Body of pancreas (tissue), 4 donors: ENCODE measurements around the gene OR2L13. TPM values are rescaled to one million over a fixed set of nuclear protein-coding genes. Genes with fewer than 3 reads are reported as not detected.
"Not testable (repeated sequence)": the region's sequence is repeated elsewhere in the genome, so short reads cannot be mapped to it uniquely, and the experiment has no call there.

ENCODE experiments used
- ATAC-seq: fragments of 150-250 bp; one replicate; pipeline ENCODE4 v1.9.1; 2016
- DNase-seq, 4 donors: peaks; one replicate each; pipeline ENCODE4 v3.0.0-alpha.2; 2019
- H3K27ac ChIP-seq, 4 donors: fragments of 200-600 bp; sonication (generic); 1 replicate in 3 of 4; 2 replicates in 1 of 4; pipeline versions ENCODE4 v1.5.1 to v1.6.1; 2016 to 2019; ENCODE audit warnings: mild to moderate bottlenecking in 1 of 4, mixed read lengths in 1 of 4, moderate library complexity in 1 of 4
- H3K27me3 ChIP-seq, 2 donors: fragments of 200-600 bp; sonication (generic); one replicate each; pipeline ENCODE4 v1.6.0; 2016; ENCODE audit warnings: mild to moderate bottlenecking in 1 of 2
- H3K36me3 ChIP-seq, 2 donors: fragments of 200-600 bp; sonication (generic); replicated peaks in 1 of 2; 2 replicates each; pipeline ENCODE4 v1.5.1; 2016; ENCODE audit warnings: low read depth in 2 of 2; ENCODE audit not compliant: insufficient read depth in 1 of 2
- H3K4me1 ChIP-seq: fragments of 200-600 bp; sonication (generic); one replicate; pipeline ENCODE4 v1.6.0; 2016
- H3K4me3 ChIP-seq, 2 donors: fragments of 200-600 bp; sonication (generic); 1 replicate in 1 of 2; 2 replicates in 1 of 2; pipeline ENCODE4 v1.5.1; 2016 to 2019
- H3K9me3 ChIP-seq, 3 donors: fragments of 200-600 bp; sonication (generic); 1 replicate in 2 of 3; 2 replicates in 1 of 3; pipeline ENCODE4 v1.5.1; 2016
- CTCF ChIP-seq, 7 experiments: fragments of 450-650 bp in 4 of 7; fragments of 200-600 bp in 3 of 7; sonication (generic) in 3 of 7; IDR thresholded peaks; one replicate each; pipeline ENCODE4 v1.5.1; 2016 to 2019; ENCODE audit warnings: antibody characterized with exemption in 7 of 7
- POLR2A ChIP-seq, 3 donors: fragments of 450-650 bp; IDR thresholded peaks; one replicate each; pipeline ENCODE4 v1.6.1; 2016; ENCODE audit warnings: antibody characterized with exemption in 3 of 3, mild to moderate bottlenecking in 2 of 3
- WGBS, 2 donors: methylation state at CpG; one replicate each; pipeline ENCODE4 v1.1.5; 2017; 5-methylcytosine and 5-hydroxymethylcytosine counted together
- intact Hi-C: fragments of 100-400 bp; cut with DNase I; formaldehyde crosslinking; loops from one replicate; pipeline ENCODE4 v1.15.1; 2023
- total RNA-seq, 2 donors: library from RNA; depleted of rRNA; stranded (reverse); fragments of >200 nt; gene quantifications; one replicate each; pipeline ENCODE4 v1.1.0, GENCODE V29; 2016

Gene OR2L13
- total RNA-seq, 2 donors from 2014 or later, result not detected

- DNase-seq, result no peak
- TF ChIP-seq POLR2A (IDR thresholded peaks at IDR 0.05) (no peak), CTCF (IDR thresholded peaks at IDR 0.05) (no peak)
- H3K27ac ChIP-seq, result no peak overlapping the region
- no peaks in the 10 kb centered on the region for H3K4me1 ChIP-seq
- H3K9me3 ChIP-seq, result no peaks in the 10 kb centered on the region
- intact Hi-C loops, result no loop called here
- H3K4me3 ChIP-seq, result no peak overlapping the region
- 44 to 62% methylated on average over 2 of the region's 2 CpGs for WGBS, 2 donors
- H3K27me3 ChIP-seq, result no peaks in the 10 kb centered on the region
- H3K36me3 ChIP-seq, result no peaks in the 10 kb centered on the region
- no peak for ATAC-seq
Measured at GRCh38 chr1:248055261-248055660, 39.7 kb upstream of the OR2L13 start.

- WGBS, 2 donors, result 52 to 57% methylated on average over 2 of the region's 2 CpGs
- Histone ChIP-seq H3K4me3 (no peak overlapping the region), H3K36me3 (no peaks in the 10 kb centered on the region), H3K9me3 (no peaks in the 10 kb centered on the region), H3K27ac (no peak overlapping the region), H3K4me1 (no peaks in the 10 kb centered on the region), H3K27me3 (no peaks in the 10 kb centered on the region)
- intact Hi-C loops, result no loop called here
- TF ChIP-seq CTCF (IDR thresholded peaks at IDR 0.05), result no peak
- ATAC-seq (no peak), DNase-seq (no peak)
Measured at GRCh38 chr1:248065071-248065470, 29.9 kb upstream of the OR2L13 start.

- Histone ChIP-seq H3K27ac (no peak overlapping the region), H3K4me3 (no peak overlapping the region), H3K27me3 (no peaks in the 10 kb centered on the region), H3K36me3 (no peaks in the 10 kb centered on the region), H3K4me1 (no peaks in the 10 kb centered on the region), H3K9me3 (no peaks in the 10 kb centered on the region)
- 87 to 96% methylated on average over 3 of the region's 3 CpGs for WGBS, 2 donors
- TF ChIP-seq POLR2A (IDR thresholded peaks at IDR 0.05), result no peak
- TF ChIP-seq CTCF (IDR thresholded peaks at IDR 0.05), result no peak
- intact Hi-C loops, result no loop called here
- DNase-seq (no peak), ATAC-seq (no peak)
Measured at GRCh38 chr1:248065604-248066003, 29.4 kb upstream of the OR2L13 start.

GRCh38 chr1:248083864-248084263, 11.1 kb upstream of the OR2L13 start:
- H3K9me3 ChIP-seq, intact Hi-C loops, H3K36me3 ChIP-seq, H3K27me3 ChIP-seq, H3K27ac ChIP-seq, DNase-seq, H3K4me1 ChIP-seq, ATAC-seq, H3K4me3 ChIP-seq: not testable (repeated sequence)
- WGBS, 2 donors, result 55 to 59% methylated on average over 4 to 7 of the region's 17 CpGs

GRCh38 chr1:248098529-248098928, 3.5 kb downstream of the OR2L13 start:
- WGBS, 2 donors, result 48 to 53% methylated on average over 1 of the region's 1 CpG
- intact Hi-C loops, result no loop called here
- H3K27me3 ChIP-seq, result no peaks in the 10 kb centered on the region
- H3K4me3 ChIP-seq, result no peak overlapping the region
- no peak for TF ChIP-seq CTCF (IDR thresholded peaks at IDR 0.05)
- TF ChIP-seq POLR2A (IDR thresholded peaks at IDR 0.05), result no peak
- ATAC-seq, result no peak
- H3K36me3 ChIP-seq, result no peaks in the 10 kb centered on the region
- H3K27ac ChIP-seq, result no peak overlapping the region
- no peaks in the 10 kb centered on the region for H3K4me1 ChIP-seq
- no peaks in the 10 kb centered on the region for H3K9me3 ChIP-seq
- no peak for DNase-seq
